Mesenchymal stem cell (in vitro differentiated cells and primary cell): ENCODE results near the gene EFNA5.

Source experiments
- DNase-seq: peaks from one replicate; pipeline ENCODE4 v3.0.0-alpha.2; 2013
- H2AFZ ChIP-seq: one replicate; pipeline ENCODE4 v1.6.1; 2013; ENCODE audit warnings: low read depth, mild to moderate bottlenecking, control low read depth, inconsistent platforms, low read length, moderate library complexity
- H2AK5ac ChIP-seq: 2 replicates; pipeline ENCODE4 v1.6.1; 2013; ENCODE audit warnings: low read length, moderate library complexity, mild to moderate bottlenecking, inconsistent platforms; ENCODE audit not compliant: severe bottlenecking
- H2BK120ac ChIP-seq: one replicate; pipeline ENCODE4 v1.6.1; 2013; ENCODE audit warnings: low read depth, mild to moderate bottlenecking, inconsistent platforms, low read length, moderate library complexity
- H2BK12ac ChIP-seq, 2 experiments: one replicate each; pipeline ENCODE4 v1.6.1; 2013; ENCODE audit warnings: inconsistent platforms in 2 of 2, low read length in 2 of 2, mild to moderate bottlenecking in 2 of 2, moderate library complexity in 2 of 2, control low read depth in 1 of 2
- H2BK15ac ChIP-seq: one replicate; pipeline ENCODE4 v1.6.1; 2013; ENCODE audit warnings: mild to moderate bottlenecking, low read depth, inconsistent platforms; ENCODE audit not compliant: poor library complexity, severe bottlenecking
- H2BK5ac ChIP-seq: 2 replicates; pipeline ENCODE4 v1.6.1; 2013; ENCODE audit warnings: low read depth, mild to moderate bottlenecking, low read length, control low read depth, inconsistent platforms; ENCODE audit not compliant: poor library complexity, severe bottlenecking
- H3K14ac ChIP-seq, 2 experiments: one replicate each; pipeline ENCODE4 v1.6.1; 2013; ENCODE audit warnings: inconsistent platforms in 2 of 2, low read length in 2 of 2, control low read depth in 1 of 2, mild to moderate bottlenecking in 1 of 2, moderate library complexity in 1 of 2
- H3K18ac ChIP-seq, 2 experiments: one replicate each; pipeline ENCODE4 v1.6.1; 2013; ENCODE audit warnings: inconsistent platforms in 2 of 2, low read length in 2 of 2, control low read depth in 1 of 2, low read depth in 1 of 2, mild to moderate bottlenecking in 1 of 2
- H3K23ac ChIP-seq, 2 experiments: one replicate each; pipeline ENCODE4 v1.6.1; 2013; ENCODE audit warnings: inconsistent platforms in 2 of 2, low read length in 2 of 2, mild to moderate bottlenecking in 2 of 2, moderate library complexity in 2 of 2, control low read depth in 1 of 2
- H3K27ac ChIP-seq: 2 replicates; pipeline ENCODE4 v1.5.1; 2013; ENCODE audit warnings: mild to moderate bottlenecking, moderate library complexity, low read length, control low read depth, inconsistent platforms; ENCODE audit not compliant: poor library complexity, severe bottlenecking
- H3K27me3 ChIP-seq, 2 experiments: 2 replicates each; pipeline versions ENCODE4 v1.6.1 to v1.7.0; 2013; ENCODE audit warnings: low read length in 2 of 2, mild to moderate bottlenecking in 2 of 2, moderate library complexity in 2 of 2, control low read depth in 1 of 2, inconsistent platforms in 1 of 2; ENCODE audit not compliant: control insufficient read depth in 1 of 2, insufficient read depth in 1 of 2
- H3K36me3 ChIP-seq, 2 experiments: 2 replicates each; pipeline versions ENCODE4 v1.6.1 to v1.7.0; 2013; ENCODE audit warnings: low read length in 2 of 2, control low read depth in 1 of 2, inconsistent platforms in 1 of 2, low read depth in 1 of 2, mild to moderate bottlenecking in 1 of 2; ENCODE audit not compliant: insufficient read depth in 2 of 2, control insufficient read depth in 1 of 2
- H3K4ac ChIP-seq, 2 experiments: one replicate each; pipeline ENCODE4 v1.6.1; 2013; ENCODE audit warnings: inconsistent platforms in 2 of 2, low read length in 2 of 2, mild to moderate bottlenecking in 2 of 2, moderate library complexity in 2 of 2, control low read depth in 1 of 2, low read depth in 1 of 2
- H3K4me1 ChIP-seq: 2 replicates; pipeline ENCODE4 v1.6.1; 2013; ENCODE audit warnings: low read depth, low read length, control low read depth; ENCODE audit not compliant: control insufficient read depth, insufficient read depth
- H3K4me2 ChIP-seq: 2 replicates; pipeline ENCODE4 v1.6.1; 2013; ENCODE audit warnings: low read length, mild to moderate bottlenecking, inconsistent platforms; ENCODE audit not compliant: poor library complexity, severe bottlenecking
- H3K4me3 ChIP-seq, 2 experiments: 2 replicates each; pipeline versions ENCODE4 v1.5.1 to v1.7.0; 2013; ENCODE audit warnings: low read length in 2 of 2, mild to moderate bottlenecking in 2 of 2, control low read depth in 1 of 2, low read depth in 1 of 2; ENCODE audit not compliant: insufficient read depth in 1 of 2
- H3K79me1 ChIP-seq: replicated peaks from 2 replicates; pipeline ENCODE4 v1.6.1; 2013; ENCODE audit warnings: mild to moderate bottlenecking, control low read depth, low read length, inconsistent platforms; ENCODE audit not compliant: poor library complexity, severe bottlenecking
- H3K9ac ChIP-seq: 2 replicates; pipeline ENCODE4 v1.7.0; 2013; ENCODE audit warnings: mild to moderate bottlenecking, low read length, moderate library complexity
- H3K9me3 ChIP-seq: 2 replicates; pipeline ENCODE4 v1.7.0; 2013; ENCODE audit warnings: mild to moderate bottlenecking, low read length; ENCODE audit not compliant: control insufficient read depth
- H4K8ac ChIP-seq: one replicate; pipeline ENCODE4 v1.6.1; 2013; ENCODE audit warnings: inconsistent platforms, mild to moderate bottlenecking, low read length, moderate library complexity
- H4K91ac ChIP-seq: one replicate; pipeline ENCODE4 v1.6.1; 2013; ENCODE audit warnings: mild to moderate bottlenecking, low read length, inconsistent platforms
- WGBS: methylation state at CpG from one replicate; pipeline ENCODE4 v1.1.7; 2013; ENCODE audit warnings: mixed read lengths; 5-methylcytosine and 5-hydroxymethylcytosine counted together

Gene EFNA5

GRCh38 chr5:107597247-107597646 lies 73.5 kb downstream of the EFNA5 start:
- H3K27me3 ChIP-seq: no peaks in the 10 kb centered on the region
- H3K9me3 ChIP-seq: no peaks in the 10 kb centered on the region
- no peak overlapping the region for H2AK5ac ChIP-seq
- H2AFZ ChIP-seq: no peak overlapping the region
- 92% methylated on average over 2 of the region's 3 CpGs for WGBS
- H2BK12ac ChIP-seq: no peak overlapping the region
- peaks cover 7% of the 10 kb centered on the region for H3K79me1 ChIP-seq
- H2BK15ac ChIP-seq: no peak overlapping the region
- H3K4me3 ChIP-seq: no peak overlapping the region
- peak overlapping the region; percentile 9 for H3K9ac ChIP-seq
- DNase-seq: no peak
- no peak overlapping the region for H3K14ac ChIP-seq
- no peak overlapping the region for H4K91ac ChIP-seq
- no peak overlapping the region for H3K4me2 ChIP-seq
- peaks cover 4% of the 10 kb centered on the region for H3K4me1 ChIP-seq
- no peak overlapping the region for H2BK120ac ChIP-seq
- no peak overlapping the region for H2BK5ac ChIP-seq
- peaks cover 0 to 6% of the 10 kb centered on the region in 2 experiments for H3K36me3 ChIP-seq
- H4K8ac ChIP-seq: no peak overlapping the region
- H3K18ac ChIP-seq: no peak overlapping the region
- no peak overlapping the region for H3K4ac ChIP-seq
- H3K27ac ChIP-seq: no peak overlapping the region
- H3K23ac ChIP-seq: no peak overlapping the region

DNA sequence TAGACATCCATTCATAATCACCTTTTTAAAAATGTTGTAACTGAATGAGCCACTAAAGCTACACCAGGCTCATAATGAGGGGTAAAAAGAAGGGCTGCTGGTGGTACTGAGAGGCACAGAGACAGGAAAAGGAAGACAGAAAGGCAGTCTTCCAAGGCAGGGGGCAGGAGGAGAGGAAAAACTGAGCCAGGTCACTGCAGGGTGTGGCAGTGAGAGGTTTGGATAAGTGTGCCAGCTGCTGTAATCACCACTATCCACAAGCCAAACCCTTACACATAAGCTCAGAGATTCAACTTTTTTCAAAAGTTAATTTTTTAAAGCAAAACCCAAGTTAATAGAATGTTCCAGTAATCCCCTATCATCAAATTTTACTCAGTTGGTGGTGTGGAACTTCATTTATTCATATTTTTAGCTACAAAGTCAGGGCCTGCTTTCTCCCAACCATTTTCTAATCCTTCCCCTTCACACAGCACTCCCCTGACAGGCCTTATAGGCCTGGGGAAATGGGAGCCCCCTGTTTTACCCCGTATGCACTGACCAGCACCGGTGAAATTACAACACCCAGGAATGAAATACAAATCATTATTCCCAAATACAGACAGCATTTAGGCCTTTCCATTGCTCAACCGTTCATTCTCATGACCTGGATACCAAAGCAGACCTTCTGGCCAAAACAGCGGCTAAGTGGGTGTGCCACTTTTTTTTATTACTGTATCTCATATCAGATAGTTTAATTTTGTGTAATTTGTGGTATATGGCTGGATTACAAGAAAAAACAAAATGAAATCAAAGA lies 76.3 kb downstream of the EFNA5 start:
- Histone ChIP-seq H3K27ac (no peak overlapping the region), H2BK5ac (no peak overlapping the region), H3K14ac (peak overlapping the region in 1 of 2 experiments; percentile 65), H3K4ac (no peak overlapping the region), H2BK120ac (no peak overlapping the region), H3K9ac (peak overlapping the region; percentile 50), H4K91ac (no peak overlapping the region), H4K8ac (no peak overlapping the region), H2AK5ac (no peak overlapping the region), H3K4me1 (peaks cover 2% of the 10 kb centered on the region), H2BK15ac (no peak overlapping the region), H3K4me2 (no peak overlapping the region), H3K23ac (no peak overlapping the region), H2AFZ (no peak overlapping the region), H3K36me3 (peaks cover 0 to 3% of the 10 kb centered on the region in 2 experiments), H3K18ac (peak overlapping the region in 1 of 2 experiments; percentile 57), H3K27me3 (no peaks in the 10 kb centered on the region), H3K4me3 (no peak overlapping the region), H3K79me1 (peaks cover 9% of the 10 kb centered on the region), H2BK12ac (peak overlapping the region in 1 of 2 experiments; percentile 42), H3K9me3 (no peaks in the 10 kb centered on the region)
- DNase-seq: no peak
- 97% methylated on average over 3 of the region's 4 CpGs for WGBS

- no peak overlapping the region for H3K18ac ChIP-seq
- 77% methylated on average over 3 of the region's 3 CpGs for WGBS
- H2BK120ac ChIP-seq: no peak overlapping the region
- H2BK12ac ChIP-seq: no peak overlapping the region
- no peak overlapping the region for H4K91ac ChIP-seq
- H4K8ac ChIP-seq: no peak overlapping the region
- H2BK15ac ChIP-seq: no peak overlapping the region
- no peak overlapping the region for H3K4ac ChIP-seq
- H3K14ac ChIP-seq: no peak overlapping the region
- H3K27ac ChIP-seq: no peak overlapping the region
- H3K9ac ChIP-seq: no peak overlapping the region
- no peak overlapping the region for H2BK5ac ChIP-seq
- no peak for DNase-seq
- H3K4me1 ChIP-seq: peaks cover 2% of the 10 kb centered on the region
- peaks cover 12% of the 10 kb centered on the region for H3K79me1 ChIP-seq
- H3K36me3 ChIP-seq: peaks cover 0 to 3% of the 10 kb centered on the region in 2 experiments
- H2AFZ ChIP-seq: no peak overlapping the region
- no peaks in the 10 kb centered on the region for H3K9me3 ChIP-seq
- no peak overlapping the region for H3K4me2 ChIP-seq
- no peak overlapping the region for H3K4me3 ChIP-seq
- no peak overlapping the region for H2AK5ac ChIP-seq
- H3K27me3 ChIP-seq: no peaks in the 10 kb centered on the region
- no peak overlapping the region for H3K23ac ChIP-seq
Observed at GRCh38 chr5:107593009-107593408, 77.7 kb downstream of the EFNA5 start.

- H2BK5ac ChIP-seq: no peak overlapping the region
- H3K36me3 ChIP-seq: peaks cover 0 to 3% of the 10 kb centered on the region in 2 experiments
- no peak for DNase-seq
- H2AFZ ChIP-seq: no peak overlapping the region
- no peak overlapping the region for H2BK12ac ChIP-seq
- no peak overlapping the region for H3K14ac ChIP-seq
- peaks cover 2% of the 10 kb centered on the region for H3K4me1 ChIP-seq
- no peak overlapping the region for H3K18ac ChIP-seq
- H2BK15ac ChIP-seq: no peak overlapping the region
- no peak overlapping the region for H3K9ac ChIP-seq
- no peak overlapping the region for H2AK5ac ChIP-seq
- peak overlapping the region; percentile 4 for H4K8ac ChIP-seq
- no peak overlapping the region for H2BK120ac ChIP-seq
- H3K23ac ChIP-seq: no peak overlapping the region
- 98% methylated on average over 5 of the region's 7 CpGs for WGBS
- no peak overlapping the region for H3K4ac ChIP-seq
- no peak overlapping the region for H3K4me3 ChIP-seq
- no peaks in the 10 kb centered on the region for H3K27me3 ChIP-seq
- H3K79me1 ChIP-seq: peaks cover 14% of the 10 kb centered on the region
- H3K4me2 ChIP-seq: no peak overlapping the region
- no peak overlapping the region for H4K91ac ChIP-seq
- H3K9me3 ChIP-seq: no peaks in the 10 kb centered on the region
- H3K27ac ChIP-seq: no peak overlapping the region
Observed at GRCh38 chr5:107592515-107592914, 78.2 kb downstream of the EFNA5 start.
